HK-2 (cell line): ENCODE measurements around the gene CHFR.
"Not testable (repeated sequence)": the region's sequence is repeated elsewhere in the genome, so short reads cannot be mapped to it uniquely, and the experiment has no call there.

Experiments
- DNase-seq: peaks from one replicate; pipeline ENCODE4 v3.0.0-alpha.2; 2018; ENCODE audit not compliant: unreplicated experiment

CHFR gene

DNA sequence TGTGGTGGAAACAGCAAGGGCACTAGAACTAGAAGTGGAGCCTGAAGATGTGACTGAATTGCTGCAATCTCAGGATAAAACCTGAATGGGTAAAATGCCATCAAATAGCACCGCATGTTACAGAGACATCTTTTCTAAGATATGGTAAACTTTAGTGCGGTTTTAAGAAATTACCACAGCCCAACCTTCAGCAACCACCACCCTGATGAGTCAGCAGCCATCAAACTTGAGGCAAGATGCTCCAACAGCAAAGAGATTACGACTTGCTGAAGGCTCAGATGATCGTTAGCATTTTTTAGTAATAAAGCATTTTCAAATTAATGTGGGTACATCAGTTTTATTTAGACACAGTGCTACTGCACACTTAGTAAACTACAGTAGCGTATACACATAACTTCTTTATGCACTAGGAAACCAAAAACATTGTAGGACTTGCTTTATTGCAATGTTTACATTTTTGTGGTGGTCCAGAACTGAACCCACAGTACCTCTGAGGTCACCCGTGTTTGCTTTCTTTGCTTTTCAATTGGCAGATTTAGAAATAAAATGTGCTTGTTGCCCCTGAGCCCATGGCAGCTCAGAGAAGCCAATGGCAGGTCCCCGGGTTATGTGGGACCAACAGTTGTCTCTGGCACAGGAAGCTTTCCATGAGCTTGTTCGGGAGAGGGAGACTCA is 74.6 kb downstream of the CHFR start:
- DNase-seq: no peak

DNA sequence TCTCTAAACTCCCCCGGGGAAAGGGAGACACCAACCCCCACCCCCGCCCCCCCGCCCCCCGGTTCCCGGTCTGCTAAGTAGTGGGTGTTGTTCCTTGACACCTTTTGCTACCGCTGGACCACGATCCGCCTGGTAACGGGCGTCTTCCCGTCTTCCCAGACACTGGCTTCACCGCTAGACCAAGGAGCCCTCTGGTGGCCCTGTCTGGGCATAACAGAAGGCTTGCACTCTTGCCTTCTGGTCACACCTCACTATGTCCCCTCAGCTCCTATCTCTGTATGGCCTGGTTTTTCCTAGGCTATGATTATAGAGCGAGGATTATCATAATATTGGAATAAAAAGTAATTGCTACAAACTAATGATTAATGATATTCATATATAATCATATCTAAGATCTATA is 78.0 kb downstream of the CHFR start:
- DNase-seq: not testable (repeated sequence)

- DNase-seq: no peak
Measured at GRCh38 chr12:132807295-132808092, 79.9 kb downstream of the CHFR start.

DNA sequence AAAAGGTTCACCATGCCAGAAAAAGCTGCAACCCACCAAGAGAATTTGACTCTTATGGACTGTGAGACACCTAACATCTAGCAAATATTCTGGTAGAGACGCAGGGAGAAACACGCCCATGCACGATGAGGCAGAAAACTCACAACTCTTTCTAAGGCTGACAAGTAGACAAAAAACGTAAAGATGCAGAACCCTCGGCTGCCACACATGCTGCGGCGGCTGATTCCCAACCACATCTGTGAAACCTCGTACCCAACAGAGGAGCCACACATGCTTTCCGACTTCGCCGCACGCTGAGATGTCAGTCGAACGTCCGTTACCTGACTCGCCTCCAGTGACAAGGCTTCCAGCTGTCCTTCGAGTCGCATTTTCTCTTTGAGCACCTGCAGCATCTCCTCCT is 80.5 kb downstream of the CHFR start:
- DNase-seq: no peak

DNA sequence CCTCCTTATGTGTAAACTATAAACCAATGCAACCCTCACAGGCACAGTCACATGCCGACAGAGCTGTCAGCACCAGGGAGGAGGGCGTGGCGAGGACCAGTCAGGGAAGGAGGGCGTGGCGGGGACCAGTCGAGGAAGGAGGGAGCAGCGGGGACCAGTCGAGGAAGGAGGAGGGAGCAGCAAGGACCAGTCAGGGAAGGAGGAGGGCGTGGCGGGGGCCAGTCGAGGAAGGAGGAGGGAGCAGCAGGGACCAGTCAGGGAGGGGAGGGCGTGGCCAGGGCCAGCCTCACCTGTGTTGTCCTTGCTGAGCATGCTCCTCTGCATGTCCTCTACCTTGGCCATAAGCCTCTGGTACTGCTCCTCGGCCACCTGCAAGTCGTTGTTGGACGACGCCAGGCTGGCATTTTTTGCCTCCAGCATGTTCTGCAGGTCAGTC is 83.0 kb downstream of the CHFR start:
- DNase-seq: no peak

DNA sequence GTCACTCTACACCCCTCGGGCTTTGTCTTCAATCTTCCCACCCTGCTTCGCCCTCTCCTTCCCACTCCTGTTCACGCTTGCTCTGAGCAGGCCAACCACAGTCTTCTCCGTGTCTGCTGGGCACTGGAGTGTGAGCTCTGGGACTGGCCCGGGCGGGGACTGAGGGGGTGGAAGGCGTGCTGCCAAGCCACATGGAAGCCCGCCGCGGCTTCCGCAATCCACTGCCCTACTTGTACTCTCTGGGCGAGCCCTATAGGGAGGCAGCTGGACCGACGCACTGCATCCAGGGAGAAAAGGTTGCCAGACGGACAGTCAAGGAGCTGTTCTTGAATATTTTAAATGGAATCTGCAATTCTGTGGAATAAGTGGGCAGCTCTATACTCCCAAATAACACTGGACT is 83.5 kb downstream of the CHFR start:
- no peak for DNase-seq

GRCh38 chr12:132803125-132803524 is 84.3 kb downstream of the CHFR start:
- no peak for DNase-seq

DNA sequence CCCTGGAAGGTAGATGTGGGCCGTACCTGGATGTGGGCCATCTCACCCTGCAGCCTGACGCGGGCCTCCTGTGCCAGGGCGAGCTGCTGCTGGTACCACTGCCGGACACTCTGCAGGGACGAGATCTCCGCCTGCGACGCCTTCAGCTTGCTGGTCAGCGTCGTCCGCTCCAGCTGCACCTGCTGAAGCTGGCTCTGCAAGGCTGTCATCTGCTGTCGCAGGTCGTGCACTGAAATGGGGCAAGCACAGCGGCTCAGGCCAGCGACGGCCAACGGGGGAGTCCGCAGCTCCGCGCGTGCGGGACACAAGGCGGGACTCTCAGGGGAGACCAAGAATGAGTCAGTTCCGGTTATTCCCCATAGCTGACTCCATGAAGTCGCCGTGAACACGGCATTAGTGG is 85.7 kb downstream of the CHFR start:
- no peak for DNase-seq

DNA sequence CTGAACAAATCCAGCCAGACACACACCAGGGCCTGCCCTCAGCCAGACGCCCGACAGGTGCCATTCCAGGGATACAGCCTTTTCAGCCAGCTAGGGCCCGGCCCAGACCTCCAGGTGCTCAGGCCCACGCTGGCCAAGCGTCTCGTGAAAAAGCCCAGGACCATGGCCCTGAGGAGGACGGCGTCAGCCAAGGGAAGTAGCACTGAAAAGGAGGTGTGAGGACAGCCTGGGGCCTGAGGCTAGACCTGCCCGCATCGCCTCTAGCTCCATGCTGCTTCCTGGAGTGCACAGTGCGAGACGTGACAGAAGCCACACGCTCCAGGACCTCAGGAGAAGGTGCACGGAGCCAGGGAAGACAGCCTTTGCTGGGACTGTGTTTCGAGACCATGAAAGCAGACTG is 88.6 kb downstream of the CHFR start:
- DNase-seq: no peak

DNA sequence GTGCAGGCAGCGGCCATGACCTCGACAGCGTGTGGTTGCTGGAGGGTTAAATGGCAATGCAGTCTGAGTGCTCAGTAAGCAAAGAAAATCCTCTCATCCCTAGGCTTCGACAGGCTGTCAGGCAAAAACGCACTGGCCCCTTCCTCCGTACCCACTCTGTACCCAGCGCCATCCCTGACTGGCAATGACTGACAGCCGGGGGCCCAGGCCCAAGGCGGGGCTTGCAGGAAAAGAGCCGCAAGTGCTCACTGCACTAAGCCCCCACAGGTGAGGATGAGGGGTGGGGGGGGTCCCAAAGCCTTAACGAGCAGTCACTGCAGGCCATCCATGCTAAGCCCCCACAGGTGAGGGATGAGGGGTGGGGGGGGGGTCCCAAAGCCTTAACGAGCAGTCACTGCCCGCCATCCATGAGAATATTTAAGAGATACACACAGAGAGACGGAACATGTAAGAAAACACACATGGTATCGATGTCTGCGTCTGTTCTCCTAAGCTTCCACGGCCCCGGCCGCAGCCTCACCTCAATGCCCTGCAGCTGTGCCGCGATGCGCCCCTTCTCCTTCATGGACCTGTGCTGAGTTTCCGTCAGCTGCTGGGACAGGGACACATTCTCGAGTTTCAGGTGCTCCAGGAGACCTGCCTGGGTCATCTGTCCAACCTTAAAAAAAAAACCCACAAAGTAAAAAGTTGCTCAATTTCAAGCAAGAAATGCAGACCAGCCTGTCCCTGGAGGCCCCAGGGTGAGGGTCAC is 89.4 kb downstream of the CHFR start:
- no peak for DNase-seq

DNA sequence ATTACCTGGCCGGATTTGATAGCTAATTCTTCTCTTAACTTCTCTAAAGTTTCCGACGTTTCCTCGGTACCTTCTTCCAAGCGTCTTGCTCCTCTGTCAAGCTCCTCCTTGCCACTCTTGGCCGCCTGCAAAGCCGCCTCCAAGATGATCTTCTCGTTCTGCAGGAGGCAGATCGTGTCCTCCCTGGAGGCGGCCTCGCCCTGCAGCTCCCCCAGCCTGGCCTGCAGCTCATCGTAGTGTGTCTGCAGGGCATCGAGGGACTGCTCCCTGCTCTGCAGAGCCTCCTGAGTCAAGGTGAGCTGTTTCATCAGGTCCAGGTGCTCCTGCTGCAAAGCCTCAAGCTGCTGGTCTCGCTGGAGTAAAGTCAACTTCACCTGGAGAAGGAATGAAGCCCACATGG is 91.6 kb downstream of the CHFR start:
- DNase-seq: no peak

- not testable (repeated sequence) for DNase-seq
Measured at GRCh38 chr12:132791940-132792339, 95.5 kb downstream of the CHFR start.

DNA sequence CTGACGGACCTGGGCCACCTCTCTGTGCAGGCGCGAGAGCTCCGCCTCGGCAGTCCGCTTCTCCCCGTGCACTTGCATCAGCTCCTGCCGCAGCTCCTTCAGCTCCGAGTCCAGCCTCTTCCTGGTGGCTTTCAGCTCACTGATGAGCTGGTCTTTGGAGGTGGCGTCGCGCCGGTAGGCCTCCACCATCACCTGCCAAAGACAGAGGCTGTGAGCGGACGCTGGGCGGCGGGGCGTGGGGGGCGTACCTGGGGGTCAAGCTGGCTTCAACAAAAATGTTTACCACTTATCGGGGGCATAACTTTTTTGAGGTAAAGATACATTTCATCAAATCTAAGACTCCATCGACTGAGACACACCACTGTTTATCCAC is 98.3 kb downstream of the CHFR start:
- DNase-seq: no peak

DNA sequence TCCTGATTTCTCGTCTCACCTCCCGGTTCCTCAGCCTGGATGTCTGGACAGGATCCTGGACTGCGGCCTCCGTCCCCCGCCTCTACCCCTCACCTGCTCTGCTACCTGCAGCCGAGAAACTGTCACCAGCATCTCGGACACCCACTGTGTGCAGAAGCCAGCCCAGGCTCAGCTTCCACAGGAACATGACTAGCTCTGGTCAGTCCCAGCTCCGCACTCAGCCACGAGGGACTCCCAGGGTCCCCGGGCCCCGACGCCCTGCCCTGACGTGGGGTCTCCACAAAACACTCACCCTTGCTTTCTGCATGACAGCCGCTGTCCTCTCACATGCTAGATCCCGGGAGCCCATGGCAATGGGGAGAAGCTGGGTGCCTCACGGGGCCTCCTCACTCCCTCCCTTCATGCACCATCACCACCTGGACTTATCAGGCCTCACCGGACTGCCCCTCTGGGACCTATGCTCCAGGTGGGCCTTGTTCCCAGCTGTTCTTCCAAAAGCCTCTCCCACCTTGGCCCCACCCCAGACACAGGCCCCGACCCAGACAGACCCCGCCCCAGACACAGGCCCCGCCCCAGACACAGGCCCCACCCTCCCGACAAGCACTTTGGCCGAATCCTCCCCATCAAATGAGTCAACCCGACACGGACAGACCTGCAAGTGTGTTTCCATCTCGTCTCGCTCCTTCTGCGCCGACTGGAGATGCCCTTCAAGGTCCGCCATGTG is 98.9 kb downstream of the CHFR start:
- no peak for DNase-seq

DNA sequence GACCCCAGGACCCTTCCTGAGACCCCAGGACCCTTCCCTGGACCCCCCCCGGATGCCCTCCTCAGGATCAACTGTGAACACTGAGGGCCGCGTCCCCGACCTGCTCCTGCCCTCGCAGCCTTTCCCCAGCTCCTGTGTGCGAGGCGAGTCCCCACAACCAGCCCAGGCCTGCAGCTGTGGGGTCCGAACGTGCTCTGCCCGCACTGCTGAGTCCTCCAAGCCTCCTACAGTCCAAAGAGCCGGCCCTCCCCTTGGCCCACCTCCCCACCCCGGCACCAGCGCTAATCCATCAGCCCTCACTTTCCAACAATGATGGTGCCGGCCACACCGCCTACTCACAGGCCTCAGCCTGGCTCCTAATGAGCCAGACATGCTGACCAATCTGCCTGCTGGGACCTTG is 99.5 kb downstream of the CHFR start:
- DNase-seq: no peak

GRCh38 chr12:132786192-132786591 is 101.2 kb downstream of the CHFR start:
- no peak for DNase-seq

- DNase-seq: no peak
Measured at GRCh38 chr12:132784580-132784979, 102.8 kb downstream of the CHFR start.

DNA sequence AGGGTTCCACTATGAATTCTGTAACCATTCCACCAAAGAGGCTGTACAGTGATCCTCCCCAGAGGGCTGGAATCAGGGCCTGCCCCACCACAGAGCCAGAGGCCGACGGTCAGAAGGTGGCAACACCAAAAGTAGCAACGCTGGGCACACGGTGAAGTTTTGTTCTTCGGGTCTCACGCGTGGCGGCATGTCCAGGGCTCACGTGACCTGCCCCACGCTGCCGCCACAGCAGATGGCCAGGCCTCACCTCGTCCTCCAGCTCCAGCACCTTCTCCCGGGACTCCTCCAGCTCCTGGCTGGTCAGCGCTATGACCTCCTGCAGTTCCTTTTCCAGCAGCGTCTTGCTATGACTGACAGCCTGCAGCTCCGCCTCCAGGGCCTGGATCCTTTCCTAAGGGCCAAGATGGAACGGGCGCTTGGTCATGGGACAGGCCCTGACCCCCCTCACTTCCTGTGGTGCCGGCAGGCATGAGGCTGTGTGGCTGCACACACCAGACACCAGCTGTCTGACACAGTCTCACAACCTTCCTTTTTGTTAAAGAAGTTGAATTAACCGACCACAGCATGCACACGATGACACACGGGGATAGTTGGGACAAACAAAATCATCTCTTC is 103.4 kb downstream of the CHFR start:
- no peak for DNase-seq
